Measurements from ENCODE around the gene ROS1.

DNA sequence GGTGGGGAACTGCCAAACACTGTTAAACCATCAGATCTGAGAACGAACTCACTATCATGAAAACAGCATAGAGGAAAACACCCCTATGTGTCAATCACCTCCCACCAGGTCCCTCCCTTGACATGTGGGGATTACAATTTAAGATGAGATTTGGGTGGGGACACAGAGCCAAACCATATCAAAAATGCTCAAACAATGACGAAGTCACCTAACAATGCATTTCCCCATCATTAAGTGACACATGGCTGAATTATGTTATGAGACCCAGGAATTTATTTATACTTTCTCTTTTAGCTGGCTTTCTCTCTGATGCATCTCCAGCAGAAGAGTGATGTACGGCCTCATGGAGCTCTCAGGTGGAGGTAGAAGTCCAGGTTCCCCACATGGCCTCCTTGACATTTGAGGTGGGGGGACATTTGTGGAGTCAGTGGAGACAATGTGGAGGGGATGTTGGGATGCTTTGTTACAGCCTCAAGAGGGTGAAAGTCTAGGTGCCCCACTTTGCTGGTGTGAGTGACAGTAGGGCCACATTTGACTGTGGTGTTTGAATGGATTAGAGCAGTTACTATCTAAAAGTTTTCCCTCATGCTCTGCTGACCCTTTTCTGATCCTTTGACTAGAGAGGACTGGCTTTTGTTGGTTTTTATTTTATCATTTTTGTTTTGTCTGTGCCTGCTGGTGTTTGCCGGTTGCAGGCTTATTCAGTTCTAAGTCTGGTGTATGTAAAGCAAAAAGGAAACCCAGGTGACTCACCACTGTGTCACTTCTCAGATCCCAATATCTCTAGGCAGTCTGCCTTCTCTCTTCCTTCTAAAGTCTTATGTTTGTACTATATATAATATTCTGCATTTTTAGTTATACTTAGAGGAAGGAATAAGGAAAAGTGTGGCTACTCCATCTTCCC is 38.3 kb upstream of the ROS1 start:
- TF ChIP-seq POLR2AphosphoS5 (IDR thresholded peaks at IDR 0.05; ENCODE audit: low read depth, low read length) (no peak), TAF1 (IDR thresholded peaks at IDR 0.05; ENCODE audit: borderline replicate concordance, insufficient read depth, low read length) (no peak)

All from PFSK-1 (cell line).